NT2/D1 (cell line): ENCODE measurements around the gene LETMD1.

Experiments used
- SUZ12 ChIP-seq: IDR thresholded peaks from 2 replicates; pipeline ENCODE4 v1.6.1; 2011; ENCODE audit not compliant: insufficient read length, insufficient read depth; ENCODE audit errors: extremely low read depth
- ZNF274 ChIP-seq: IDR thresholded peaks from 2 replicates; pipeline ENCODE4 v1.6.1; 2011; ENCODE audit warnings: mild to moderate bottlenecking, low read depth, low read length

GRCh38 chr12:51065530-51065929 is 17.4 kb downstream of the LETMD1 start:
- no peak for TF ChIP-seq SUZ12
- TF ChIP-seq ZNF274, result no peak
